HG03354 (cell line): ENCODE data around the gene ISLR2.

ENCODE experiments used
- ATAC-seq: cut with Tn5 transposase; IDR thresholded peaks from one replicate; pipeline ENCODE4 v1.9.1; 2021; ENCODE audit warnings: mild to moderate bottlenecking; ENCODE audit not compliant: unreplicated experiment, poor library complexity, severe bottlenecking

Gene ISLR2

GRCh38 chr15:74127954-74128784, 2.2 kb upstream of the ISLR2 start:
- no peak for ATAC-seq

- no peak for ATAC-seq
These were observed 1.4 kb upstream of the ISLR2 start for GRCh38 chr15:74128785-74129585.

- ATAC-seq = no peak
These were observed 716 bp upstream of the ISLR2 start for GRCh38 chr15:74129586-74130154.

GRCh38 chr15:74130849-74131627, 652 bp downstream of the ISLR2 start:
- no peak for ATAC-seq

GRCh38 chr15:74131628-74132413, 1.4 kb downstream of the ISLR2 start:
- no peak for ATAC-seq

- ATAC-seq = no peak
These were observed 2.6 kb downstream of the ISLR2 start for GRCh38 chr15:74132681-74133651.

- ATAC-seq = no peak
These were observed 3.5 kb downstream of the ISLR2 start for GRCh38 chr15:74133694-74134386.

- no peak for ATAC-seq
These were observed 4.1 kb downstream of the ISLR2 start for GRCh38 chr15:74134387-74135027.

- no peak for ATAC-seq
These were observed 4.7 kb downstream of the ISLR2 start for GRCh38 chr15:74135041-74135565.

- no peak for ATAC-seq
These were observed 6.1 kb downstream of the ISLR2 start for GRCh38 chr15:74136540-74136813.

- no peak for ATAC-seq
These were observed 6.6 kb downstream of the ISLR2 start for GRCh38 chr15:74136814-74137536.

- no peak for ATAC-seq
These were observed 7.1 kb downstream of the ISLR2 start for GRCh38 chr15:74137537-74137894.

GRCh38 chr15:74138642-74139041, 8.3 kb downstream of the ISLR2 start:
- no peak for ATAC-seq

GRCh38 chr15:74141591-74141990, 11.2 kb downstream of the ISLR2 start:
- ATAC-seq = no peak

- ATAC-seq = no peak
These were observed 13.9 kb downstream of the ISLR2 start for GRCh38 chr15:74144153-74144775.

- ATAC-seq = no peak
These were observed 16.0 kb downstream of the ISLR2 start for GRCh38 chr15:74146277-74146800.
